Measurements from ENCODE around the gene PUS3. TPM values are rescaled to one million over a fixed set of nuclear protein-coding genes. Genes with fewer than 3 reads are reported as not detected.

PUS3 gene
- total RNA-seq, 1 donor from 2014 or later = 7.7 TPM

DNA sequence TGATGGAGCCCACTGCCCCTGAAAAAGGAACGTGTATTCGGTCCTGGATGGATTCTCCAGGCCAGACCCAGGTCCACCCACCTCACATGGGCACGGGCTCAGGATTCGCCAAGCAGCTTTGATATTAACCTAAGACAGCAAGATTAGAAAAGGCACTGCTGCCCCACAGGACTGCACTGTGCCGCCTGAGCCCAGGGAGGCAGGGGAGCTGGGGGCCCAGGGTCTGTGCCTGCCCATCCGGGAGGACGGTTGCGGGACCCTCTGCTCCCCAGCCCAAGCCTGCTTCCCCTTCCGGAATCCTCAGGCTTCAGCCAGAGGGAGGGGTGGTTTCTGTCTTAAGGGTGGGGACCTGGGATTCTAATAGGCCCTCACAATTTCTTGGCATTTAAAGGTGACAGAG, 29.3 kb upstream of the PUS3 start:
- no peaks in the 10 kb centered on the region for H3K36me3 ChIP-seq
- H3K27me3 ChIP-seq (ENCODE audit: low read depth) = peaks cover 29% of the 10 kb centered on the region
- TF ChIP-seq, protein P1, sequence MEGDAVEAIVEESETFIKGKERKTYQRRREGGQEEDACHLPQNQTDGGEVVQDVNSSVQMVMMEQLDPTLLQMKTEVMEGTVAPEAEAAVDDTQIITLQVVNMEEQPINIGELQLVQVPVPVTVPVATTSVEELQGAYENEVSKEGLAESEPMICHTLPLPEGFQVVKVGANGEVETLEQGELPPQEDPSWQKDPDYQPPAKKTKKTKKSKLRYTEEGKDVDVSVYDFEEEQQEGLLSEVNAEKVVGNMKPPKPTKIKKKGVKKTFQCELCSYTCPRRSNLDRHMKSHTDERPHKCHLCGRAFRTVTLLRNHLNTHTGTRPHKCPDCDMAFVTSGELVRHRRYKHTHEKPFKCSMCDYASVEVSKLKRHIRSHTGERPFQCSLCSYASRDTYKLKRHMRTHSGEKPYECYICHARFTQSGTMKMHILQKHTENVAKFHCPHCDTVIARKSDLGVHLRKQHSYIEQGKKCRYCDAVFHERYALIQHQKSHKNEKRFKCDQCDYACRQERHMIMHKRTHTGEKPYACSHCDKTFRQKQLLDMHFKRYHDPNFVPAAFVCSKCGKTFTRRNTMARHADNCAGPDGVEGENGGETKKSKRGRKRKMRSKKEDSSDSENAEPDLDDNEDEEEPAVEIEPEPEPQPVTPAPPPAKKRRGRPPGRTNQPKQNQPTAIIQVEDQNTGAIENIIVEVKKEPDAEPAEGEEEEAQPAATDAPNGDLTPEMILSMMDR (IDR thresholded peaks at IDR 0.05; ENCODE audit: borderline replicate concordance) = no peak
- no peaks in the 10 kb centered on the region for H3K9me3 ChIP-seq (replicated peaks)
- H3K4me1 ChIP-seq = no peaks in the 10 kb centered on the region
- intact Hi-C loops (cut with micrococcal nuclease) = no loop called here
- DNase-seq = no peak
- H3K27ac ChIP-seq (replicated peaks) = no peak overlapping the region
- no peak overlapping the region for H3K4me3 ChIP-seq

DNA sequence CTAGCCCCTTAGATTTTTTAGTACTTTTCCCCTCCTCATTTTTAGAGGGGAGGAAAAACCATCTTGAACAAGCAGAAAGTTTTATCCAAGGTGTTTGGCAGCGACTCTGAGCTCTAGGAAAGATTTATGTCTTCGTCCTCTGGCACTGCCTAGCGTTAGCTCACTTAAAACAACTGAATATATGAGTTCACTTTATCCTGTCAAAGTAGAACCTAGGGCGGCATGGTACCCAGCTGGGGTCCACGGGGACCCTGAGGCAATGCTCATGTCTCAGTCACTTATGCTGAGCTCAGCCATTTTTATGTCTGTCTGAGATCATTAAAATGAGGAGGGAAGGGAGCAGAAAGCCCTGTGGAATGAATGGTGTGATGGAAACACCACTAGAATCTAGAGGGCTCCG, 28.7 kb upstream of the PUS3 start:
- intact Hi-C loops (cut with micrococcal nuclease) = no loop called here
- Histone ChIP-seq H3K27me3 (ENCODE audit: low read depth) (peaks cover 29% of the 10 kb centered on the region), H3K9me3 (replicated peaks) (no peaks in the 10 kb centered on the region), H3K36me3 (no peaks in the 10 kb centered on the region), H3K4me3 (no peak overlapping the region), H3K4me1 (no peaks in the 10 kb centered on the region), H3K27ac (replicated peaks) (no peak overlapping the region)
- TF ChIP-seq, protein P1 (IDR thresholded peaks at IDR 0.05; ENCODE audit: borderline replicate concordance) = no peak
- no peak for DNase-seq

DNA sequence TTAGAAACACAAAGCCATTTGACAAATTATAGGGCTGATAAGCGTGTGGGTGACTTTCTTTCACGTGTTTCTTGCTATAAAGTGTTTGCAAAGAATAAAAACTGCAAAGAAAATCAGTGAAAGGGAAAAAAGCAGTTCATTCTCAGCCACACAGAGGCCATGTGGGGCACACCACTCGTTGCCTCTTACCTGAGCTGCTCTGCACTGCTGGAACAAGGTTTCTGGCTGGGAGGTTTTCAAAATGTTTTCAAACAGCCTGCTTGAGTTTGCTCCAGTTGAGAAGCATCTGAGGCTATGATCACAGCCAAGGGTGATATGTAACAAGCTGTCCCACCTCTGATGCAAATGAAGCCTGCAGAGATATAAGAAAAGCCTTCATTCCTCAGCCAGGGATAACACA, 28.1 kb upstream of the PUS3 start:
- Histone ChIP-seq H3K9me3 (replicated peaks) (no peaks in the 10 kb centered on the region), H3K4me3 (no peak overlapping the region), H3K27ac (replicated peaks) (no peak overlapping the region), H3K4me1 (no peaks in the 10 kb centered on the region), H3K36me3 (no peaks in the 10 kb centered on the region), H3K27me3 (ENCODE audit: low read depth) (peaks cover 29% of the 10 kb centered on the region)
- TF ChIP-seq, protein P1 (IDR thresholded peaks at IDR 0.05; ENCODE audit: borderline replicate concordance) = no peak
- DNase-seq = no peak
- intact Hi-C loops (cut with micrococcal nuclease) = no loop called here

DNA sequence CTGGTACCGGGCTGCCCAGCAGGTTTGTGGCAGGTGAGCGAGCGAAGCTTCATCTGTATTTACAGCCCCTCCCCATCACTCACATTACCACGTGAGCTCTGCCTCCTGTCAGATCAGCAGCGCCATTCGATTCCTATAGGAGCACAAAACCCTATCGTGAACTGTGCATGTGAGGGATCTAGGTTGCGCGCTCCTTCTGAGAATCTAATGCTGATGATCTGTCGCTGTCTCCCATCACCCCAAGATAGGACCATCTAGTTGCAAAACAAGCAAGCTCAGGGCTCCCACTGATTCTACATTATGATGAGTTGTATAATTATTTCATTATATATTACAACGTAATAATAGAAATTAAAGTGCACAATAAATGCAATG, 27.1 kb upstream of the PUS3 start:
- Histone ChIP-seq H3K27me3 (ENCODE audit: low read depth) (peaks cover 29% of the 10 kb centered on the region), H3K27ac (replicated peaks) (no peak overlapping the region), H3K36me3 (no peaks in the 10 kb centered on the region), H3K4me3 (no peak overlapping the region), H3K9me3 (replicated peaks) (no peaks in the 10 kb centered on the region), H3K4me1 (no peaks in the 10 kb centered on the region)
- intact Hi-C loops (cut with micrococcal nuclease) = no loop called here
- DNase-seq = no peak
- TF ChIP-seq, protein P1 (IDR thresholded peaks at IDR 0.05; ENCODE audit: borderline replicate concordance) = no peak

DNA sequence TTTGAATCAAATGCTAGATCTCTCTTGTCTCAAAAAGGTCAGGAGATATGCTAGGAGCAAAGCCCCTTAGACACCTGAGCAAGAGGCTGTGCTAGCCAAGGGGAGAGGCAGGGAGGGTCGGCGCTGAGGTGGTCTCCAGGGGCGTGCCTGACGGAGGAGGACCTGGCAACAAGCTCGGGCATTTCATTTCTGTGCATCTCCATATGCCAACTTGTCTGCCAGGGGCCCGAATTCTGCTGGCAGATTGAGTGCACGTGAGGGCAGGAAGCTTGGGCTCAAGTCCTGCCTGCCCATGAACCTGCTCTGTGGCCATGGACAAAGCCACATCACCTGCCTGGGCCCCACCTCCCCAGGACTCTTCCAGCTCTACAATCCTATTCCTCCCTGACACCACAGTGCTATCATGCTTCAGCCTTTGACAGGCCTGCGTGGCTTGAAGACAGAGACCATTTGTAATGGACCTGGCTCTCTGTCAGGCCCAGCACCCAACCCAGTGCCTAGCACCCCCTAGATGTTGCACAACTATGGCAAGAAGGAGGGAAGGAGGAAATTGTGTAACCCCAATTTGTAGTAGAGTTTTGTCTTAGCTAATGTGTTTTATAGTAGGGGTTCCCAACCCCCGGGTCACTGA, 26.6 kb upstream of the PUS3 start:
- intact Hi-C loops (cut with micrococcal nuclease) = no loop called here
- Histone ChIP-seq H3K36me3 (no peaks in the 10 kb centered on the region), H3K9me3 (replicated peaks) (no peaks in the 10 kb centered on the region), H3K4me3 (no peak overlapping the region), H3K4me1 (no peaks in the 10 kb centered on the region), H3K27me3 (ENCODE audit: low read depth) (peaks cover 29% of the 10 kb centered on the region), H3K27ac (replicated peaks) (no peak overlapping the region)
- TF ChIP-seq, protein P1 (IDR thresholded peaks at IDR 0.05; ENCODE audit: borderline replicate concordance) = no peak
- DNase-seq = no peak

Data from left ventricle myocardium inferior (tissue), 1 donor.